B cell (primary cell): Measurements from ENCODE around the gene PRDM2.
"Not testable (repeated sequence)": the region's sequence is repeated elsewhere in the genome, so short reads cannot be mapped to it uniquely, and the experiment has no call there.

Source experiments
- EZH2 ChIP-seq: IDR thresholded peaks from 2 replicates; pipeline ENCODE4 v1.6.1; 2012; ENCODE audit warnings: borderline replicate concordance, low read depth, mild to moderate bottlenecking, moderate library complexity, low read length; ENCODE audit not compliant: insufficient read depth, poor library complexity, severe bottlenecking
- TF ChIP-seq, protein P1 (sequence below): fragments of 200-600 bp; IDR thresholded peaks from one replicate; pipeline ENCODE4 v1.8.0; 2022; ENCODE audit warnings: antibody characterized with exemption, mild to moderate bottlenecking

GRCh38 chr1:13693094-13693493 is 6.9 kb upstream of the PRDM2 start:
- TF ChIP-seq, protein P1, sequence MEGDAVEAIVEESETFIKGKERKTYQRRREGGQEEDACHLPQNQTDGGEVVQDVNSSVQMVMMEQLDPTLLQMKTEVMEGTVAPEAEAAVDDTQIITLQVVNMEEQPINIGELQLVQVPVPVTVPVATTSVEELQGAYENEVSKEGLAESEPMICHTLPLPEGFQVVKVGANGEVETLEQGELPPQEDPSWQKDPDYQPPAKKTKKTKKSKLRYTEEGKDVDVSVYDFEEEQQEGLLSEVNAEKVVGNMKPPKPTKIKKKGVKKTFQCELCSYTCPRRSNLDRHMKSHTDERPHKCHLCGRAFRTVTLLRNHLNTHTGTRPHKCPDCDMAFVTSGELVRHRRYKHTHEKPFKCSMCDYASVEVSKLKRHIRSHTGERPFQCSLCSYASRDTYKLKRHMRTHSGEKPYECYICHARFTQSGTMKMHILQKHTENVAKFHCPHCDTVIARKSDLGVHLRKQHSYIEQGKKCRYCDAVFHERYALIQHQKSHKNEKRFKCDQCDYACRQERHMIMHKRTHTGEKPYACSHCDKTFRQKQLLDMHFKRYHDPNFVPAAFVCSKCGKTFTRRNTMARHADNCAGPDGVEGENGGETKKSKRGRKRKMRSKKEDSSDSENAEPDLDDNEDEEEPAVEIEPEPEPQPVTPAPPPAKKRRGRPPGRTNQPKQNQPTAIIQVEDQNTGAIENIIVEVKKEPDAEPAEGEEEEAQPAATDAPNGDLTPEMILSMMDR, result not testable (repeated sequence)
- not testable (repeated sequence) for TF ChIP-seq EZH2
